GM19397 (cell line): ENCODE measurements around the gene NTN4.
"Not testable (repeated sequence)": the region's sequence is repeated elsewhere in the genome, so short reads cannot be mapped to it uniquely, and the experiment has no call there.

Experiments used
- ATAC-seq: cut with Tn5 transposase; IDR thresholded peaks from one replicate; pipeline ENCODE4 v1.9.1; 2021; ENCODE audit warnings: mild to moderate bottlenecking, moderate library complexity; ENCODE audit not compliant: unreplicated experiment

Gene NTN4

GRCh38 chr12:95756362-95756761 lies 34.2 kb downstream of the NTN4 start:
- ATAC-seq = no peak

DNA sequence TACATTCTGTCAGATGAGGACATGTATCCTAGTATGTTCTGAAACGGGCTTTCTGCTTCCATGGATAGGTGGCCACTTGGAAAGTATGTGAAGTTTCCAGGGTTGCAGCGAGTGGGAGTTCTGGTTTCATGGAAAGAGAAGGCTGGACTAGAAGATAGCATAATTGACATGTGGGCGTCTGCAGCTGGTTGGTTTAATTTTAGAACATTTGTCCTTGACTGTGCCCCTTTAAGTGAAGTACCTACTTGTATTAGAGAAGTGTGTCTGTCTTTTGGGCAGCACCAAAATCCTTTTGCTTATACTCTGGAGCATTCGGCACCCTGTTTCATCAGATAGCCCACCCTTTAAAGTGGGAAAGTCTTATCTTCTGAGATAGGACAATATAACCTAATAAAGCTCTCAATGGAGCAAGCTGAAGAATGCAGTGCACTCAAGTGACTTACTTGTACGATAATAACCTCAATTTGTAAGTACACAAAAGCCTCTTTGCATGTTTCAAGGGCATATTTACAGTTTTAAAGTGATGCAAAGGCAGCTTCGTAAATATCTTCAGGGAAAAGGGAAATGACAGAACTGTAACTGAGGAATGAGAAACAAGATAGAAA lies 35.2 kb downstream of the NTN4 start:
- ATAC-seq = no peak

DNA sequence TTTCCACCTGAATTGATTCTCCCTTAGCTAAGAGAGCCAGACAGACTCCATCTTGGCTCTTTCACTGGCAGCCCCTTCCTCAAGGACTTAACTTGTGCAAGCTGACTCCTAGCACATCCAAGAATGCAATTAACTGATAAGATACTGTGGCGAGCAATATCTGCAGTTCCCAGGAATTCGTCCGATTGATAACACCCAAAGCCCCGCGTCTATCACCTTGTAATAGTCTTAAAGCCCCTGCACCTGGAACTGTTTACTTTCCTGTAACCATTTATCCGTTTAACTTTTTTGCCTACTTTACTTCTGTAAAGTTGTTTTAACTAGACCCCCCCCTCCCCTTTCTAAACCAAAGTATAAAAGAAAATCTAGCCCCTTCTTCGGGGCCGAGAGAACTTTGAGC lies 44.5 kb downstream of the NTN4 start:
- not testable (repeated sequence) for ATAC-seq

DNA sequence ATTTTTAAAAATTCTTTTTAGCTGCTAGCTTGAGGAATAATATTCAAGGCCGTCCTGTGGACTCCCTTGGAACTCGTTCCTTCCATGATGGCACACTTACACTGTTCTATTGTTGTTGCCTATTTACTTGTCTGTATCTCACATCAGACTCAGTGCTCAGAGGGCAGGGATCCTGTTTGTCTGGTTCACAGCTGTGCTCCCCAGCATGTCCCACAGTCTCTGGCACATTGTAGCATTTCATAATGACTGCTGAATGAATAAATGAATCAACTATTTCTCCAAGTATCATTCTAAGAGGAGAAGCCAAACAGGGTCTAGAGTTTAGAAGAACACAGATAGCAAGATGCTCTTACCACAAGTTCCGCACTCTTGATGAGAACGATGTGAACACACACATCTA lies 48.0 kb downstream of the NTN4 start:
- no peak for ATAC-seq

- ATAC-seq = no peak
Measured at GRCh38 chr12:95741635-95742034, 48.9 kb downstream of the NTN4 start.

DNA sequence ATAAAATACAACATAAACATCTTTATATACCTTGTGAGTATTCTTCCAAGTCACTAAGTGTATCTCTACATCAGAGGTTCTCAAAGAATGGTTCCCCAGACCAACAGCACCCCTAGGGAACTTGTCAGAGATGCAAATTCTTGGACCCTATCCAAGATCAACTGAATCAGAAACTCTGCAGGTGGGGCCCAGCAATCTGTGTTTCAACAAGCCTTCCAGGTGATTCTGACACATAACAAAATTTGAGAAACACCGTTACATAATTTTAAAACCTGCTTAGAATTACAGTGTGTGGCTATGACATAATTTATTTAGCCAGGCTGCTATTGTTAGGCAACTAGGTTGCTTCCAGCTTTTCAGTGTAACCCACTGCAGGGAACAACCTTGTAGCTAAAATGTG lies 49.8 kb downstream of the NTN4 start:
- ATAC-seq = no peak

- ATAC-seq = no peak
Measured at GRCh38 chr12:95739561-95740313, 50.8 kb downstream of the NTN4 start.

DNA sequence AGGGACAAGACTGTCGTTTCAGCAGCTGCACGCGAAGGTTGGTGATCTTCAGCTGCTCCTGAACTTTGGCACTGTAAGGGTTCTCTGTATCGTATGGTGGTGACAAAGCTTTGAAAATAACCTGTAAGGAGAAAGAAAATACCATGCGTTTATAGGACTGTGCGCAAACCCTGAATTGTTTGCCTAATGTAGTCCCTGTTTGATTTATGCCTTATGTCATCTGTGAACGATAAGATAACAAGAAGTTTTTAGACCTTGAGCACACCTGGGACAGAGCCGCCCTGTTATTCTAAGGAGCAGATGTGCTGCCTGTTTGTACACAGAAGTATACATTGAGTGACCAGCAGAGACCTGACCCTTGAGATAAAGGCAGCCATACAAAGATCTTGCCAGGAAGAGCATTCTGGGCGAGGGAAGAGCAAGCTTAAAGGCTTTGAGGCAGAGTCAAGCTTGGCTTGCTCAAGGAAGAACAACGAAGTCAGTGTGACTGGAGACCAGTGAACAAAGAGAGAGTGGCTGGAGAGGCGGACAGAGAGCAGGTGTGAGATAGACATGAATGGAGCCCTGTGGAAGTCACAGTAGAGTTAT lies 52.4 kb downstream of the NTN4 start:
- ATAC-seq = no peak

DNA sequence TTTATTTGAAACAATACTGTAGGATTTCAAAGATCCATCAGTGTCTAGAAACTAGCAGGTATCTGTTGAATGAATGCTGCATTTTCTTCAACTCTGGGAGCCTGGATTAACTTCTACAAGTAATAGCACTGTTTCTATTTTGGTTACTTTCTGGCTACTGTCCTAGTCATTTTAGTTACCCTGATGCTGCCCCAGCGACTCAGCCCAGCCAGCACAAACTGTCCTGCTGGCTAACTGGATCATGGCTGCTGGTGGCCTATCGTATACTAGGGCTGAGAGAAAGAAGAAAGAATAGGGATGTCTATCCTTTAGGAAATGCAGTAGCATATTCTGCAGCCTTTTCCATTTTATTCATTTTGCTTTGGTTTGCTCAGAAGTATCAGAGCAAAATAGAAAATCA lies 53.9 kb downstream of the NTN4 start:
- ATAC-seq = no peak

DNA sequence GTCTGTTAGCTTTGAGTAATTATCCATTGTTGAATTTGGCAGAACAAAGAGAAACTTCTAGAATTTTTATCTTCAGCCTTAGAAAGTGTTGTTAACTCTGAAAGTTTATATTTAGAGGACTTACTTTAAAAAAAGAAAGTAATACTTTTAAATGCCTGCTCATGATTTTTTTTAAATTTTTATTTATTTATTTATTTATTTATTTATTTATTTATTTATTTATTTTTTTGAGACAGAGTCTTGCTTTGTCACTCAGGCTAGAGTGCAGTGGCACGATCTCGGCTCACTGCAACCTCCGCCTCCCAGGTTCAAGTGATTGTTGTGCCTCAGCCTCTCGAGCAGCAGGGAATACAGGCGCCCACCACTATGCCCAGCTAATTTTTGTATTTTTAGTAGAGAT lies 54.8 kb downstream of the NTN4 start:
- ATAC-seq = not testable (repeated sequence)

DNA sequence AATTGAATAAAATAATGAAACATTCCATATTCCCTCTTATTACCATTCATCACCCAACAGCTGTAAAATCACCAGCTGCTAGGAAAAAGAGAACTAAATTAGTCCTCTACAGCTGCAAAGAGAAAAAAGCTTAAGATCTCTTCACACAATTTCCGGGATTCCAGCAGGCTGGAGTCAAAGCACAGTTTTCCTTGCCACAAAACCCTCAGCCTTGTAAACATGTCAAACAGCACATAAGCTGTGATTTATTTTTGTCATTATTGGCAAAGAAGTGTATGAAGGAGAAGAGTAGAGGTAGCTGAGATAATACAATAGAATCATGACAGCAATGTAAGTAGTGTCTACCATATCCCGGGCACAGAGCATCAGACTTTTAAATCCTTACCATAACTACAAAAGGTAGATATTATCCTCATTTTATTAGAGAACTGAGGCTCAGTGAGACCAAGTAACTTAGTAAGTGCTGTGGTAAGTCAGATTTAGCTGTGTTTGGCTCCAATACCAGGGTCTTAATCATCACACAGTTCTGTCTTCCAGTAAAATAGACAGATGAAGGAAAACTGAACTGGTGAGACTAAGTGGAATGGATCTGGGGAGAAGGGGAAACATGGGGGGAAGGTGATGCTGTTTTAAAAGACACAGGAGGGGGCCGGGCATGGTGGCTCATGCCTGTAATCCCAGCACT lies 57.3 kb downstream of the NTN4 start:
- ATAC-seq = no peak

GRCh38 chr12:95731519-95731958 lies 59.0 kb downstream of the NTN4 start:
- peak; percentile 73 for ATAC-seq

DNA sequence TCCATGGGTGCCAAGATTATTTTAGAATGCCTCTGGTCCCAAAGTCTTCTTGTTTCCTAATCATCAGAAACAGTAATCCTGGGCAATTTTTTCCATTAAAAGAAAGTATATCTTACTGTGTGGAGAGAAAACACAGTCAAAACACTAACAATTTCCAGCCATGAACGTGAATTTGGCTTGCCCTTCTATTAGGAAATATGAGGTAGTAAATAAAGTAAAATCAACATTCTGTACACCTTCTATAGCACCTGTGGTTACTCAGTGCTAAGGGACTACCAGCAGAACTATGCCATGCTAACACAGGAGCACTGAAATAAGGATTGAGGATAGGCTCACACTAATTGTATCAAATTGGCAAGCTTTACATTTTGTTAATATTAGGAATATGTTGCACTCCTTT lies 60.1 kb downstream of the NTN4 start:
- no peak for ATAC-seq

DNA sequence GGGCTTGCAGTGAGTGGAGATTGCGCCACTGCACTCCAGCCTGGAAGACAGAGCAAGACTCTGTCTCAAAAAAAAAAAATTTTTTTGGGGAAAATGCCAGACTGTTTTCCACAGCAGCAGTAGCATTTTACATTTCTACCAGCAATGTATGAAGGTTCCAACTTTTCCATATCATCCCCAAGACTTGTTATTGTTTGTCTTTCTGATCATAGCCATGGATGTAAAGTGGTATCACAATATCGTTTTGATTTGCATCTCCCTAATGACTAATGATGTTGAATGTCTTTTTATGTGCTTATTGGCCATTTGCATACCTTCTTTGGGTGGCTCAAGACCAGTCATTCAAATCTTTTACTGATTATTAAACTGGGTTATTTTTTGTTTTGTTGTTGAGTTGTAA lies 63.7 kb downstream of the NTN4 start:
- no peak for ATAC-seq

- no peak for ATAC-seq
Measured at GRCh38 chr12:95724767-95725166, 65.8 kb downstream of the NTN4 start.

GRCh38 chr12:95723693-95724384 lies 66.7 kb downstream of the NTN4 start:
- ATAC-seq = no peak

DNA sequence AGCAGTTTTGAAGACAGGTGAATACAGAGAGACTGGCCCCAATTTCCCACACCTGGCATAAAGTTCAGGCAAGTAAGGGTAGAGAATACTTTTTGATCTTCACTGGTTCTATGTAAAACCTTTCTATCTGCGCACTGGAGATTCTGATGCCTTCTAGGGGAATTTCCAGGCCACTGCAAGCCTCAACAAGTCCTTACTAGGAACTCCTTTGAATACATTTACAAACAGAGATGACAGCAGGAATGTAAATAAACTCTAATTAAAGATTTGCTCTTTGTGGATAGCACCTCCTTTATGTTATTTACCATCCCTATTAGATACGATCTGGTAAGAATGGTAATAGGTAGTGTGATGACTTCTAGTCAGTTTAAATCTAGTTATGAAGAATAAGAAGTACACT lies 69.2 kb downstream of the NTN4 start:
- no peak for ATAC-seq

DNA sequence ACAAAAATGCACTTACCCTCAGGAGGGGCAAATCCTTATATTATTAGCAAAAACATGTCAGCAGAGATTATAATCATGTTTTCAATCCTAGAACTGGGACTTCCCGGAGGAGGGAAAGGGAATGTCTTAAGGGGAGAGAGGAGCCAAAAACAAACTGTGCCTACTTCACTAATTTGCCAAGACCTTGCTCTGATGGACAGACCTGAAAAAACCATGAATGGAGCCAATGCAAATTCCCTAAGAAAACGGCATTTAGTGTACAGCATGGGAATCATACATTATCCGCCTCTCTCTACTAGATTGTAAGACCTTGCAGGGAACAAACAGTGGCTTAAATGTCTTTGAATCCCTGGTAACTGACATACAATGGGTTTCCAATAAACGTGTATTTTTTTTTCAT lies 70.4 kb downstream of the NTN4 start:
- ATAC-seq = no peak

DNA sequence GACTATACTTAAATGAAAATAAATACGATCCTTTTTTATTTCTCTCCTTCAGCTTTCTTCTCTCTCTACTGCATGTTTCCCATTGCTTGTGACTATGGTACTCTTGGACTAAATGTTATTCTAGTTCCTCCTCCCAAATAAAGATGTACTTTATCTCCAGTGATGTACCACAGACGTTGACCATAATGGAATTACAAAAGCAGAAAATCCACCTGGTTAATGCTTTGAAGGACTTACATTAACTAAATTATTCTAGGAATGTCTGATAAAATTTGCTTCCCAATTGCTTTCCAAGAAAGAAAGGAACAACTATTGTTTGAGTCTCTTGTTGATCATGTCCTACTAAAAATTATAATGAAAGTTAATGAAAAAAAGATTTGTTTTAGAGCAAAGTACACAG lies 71.8 kb downstream of the NTN4 start:
- no peak for ATAC-seq

DNA sequence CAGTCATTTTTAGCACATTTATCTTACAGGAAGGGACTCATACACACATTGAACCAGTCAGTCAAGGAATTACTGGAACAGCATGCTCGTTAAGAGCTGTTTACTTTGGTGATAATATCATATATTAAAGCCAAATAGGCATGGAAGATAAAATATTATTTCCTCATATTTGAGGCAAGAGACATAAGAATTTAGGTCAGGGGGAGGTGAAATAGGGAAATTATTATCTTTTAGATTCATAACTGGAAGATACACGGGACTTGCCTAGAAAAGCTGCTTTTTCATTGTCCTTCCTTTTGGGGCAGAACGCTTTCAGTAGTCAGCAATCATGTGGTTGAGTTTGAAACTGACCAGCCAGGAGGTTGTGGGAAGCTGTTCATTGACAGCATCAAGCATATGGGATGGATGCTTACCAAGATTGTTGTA lies 72.5 kb downstream of the NTN4 start:
- no peak for ATAC-seq

GRCh38 chr12:95717316-95717928 lies 73.1 kb downstream of the NTN4 start:
- ATAC-seq = no peak
